Measurements from ENCODE around the gene VEPH1.

Gene VEPH1

GRCh38 chr3:157294491-157294890 is 208.7 kb downstream of the VEPH1 start:
- DNase-seq: no peak

- no peak for DNase-seq
Measured at GRCh38 chr3:157290766-157291165, 212.4 kb downstream of the VEPH1 start.

- DNase-seq: no peak
Measured at GRCh38 chr3:157285966-157286365, 217.2 kb downstream of the VEPH1 start.

- DNase-seq: no peak
Measured at GRCh38 chr3:157285141-157285540, 218.1 kb downstream of the VEPH1 start.

- no peak for DNase-seq
Measured at GRCh38 chr3:157284688-157285087, 218.5 kb downstream of the VEPH1 start.

GRCh38 chr3:157282261-157283191 is 220.7 kb downstream of the VEPH1 start:
- peak; percentile 57 for DNase-seq

GRCh38 chr3:157280786-157281185 is 222.4 kb downstream of the VEPH1 start:
- no peak for DNase-seq

GRCh38 chr3:157280354-157280753 is 222.9 kb downstream of the VEPH1 start:
- DNase-seq: no peak

GRCh38 chr3:157279237-157279636 is 224.0 kb downstream of the VEPH1 start:
- DNase-seq: no peak

- DNase-seq: no peak
Measured at GRCh38 chr3:157276801-157277200, 226.4 kb downstream of the VEPH1 start.

GRCh38 chr3:157275832-157276231 is 227.4 kb downstream of the VEPH1 start:
- DNase-seq: no peak

- DNase-seq: no peak
Measured at GRCh38 chr3:157274644-157275137, 228.5 kb downstream of the VEPH1 start.

GRCh38 chr3:157271283-157271882 is 231.8 kb downstream of the VEPH1 start:
- DNase-seq: no peak

- no peak for DNase-seq
Measured at GRCh38 chr3:157268026-157268425, 235.2 kb downstream of the VEPH1 start.

- no peak for DNase-seq
Measured at GRCh38 chr3:157265931-157266330, 237.3 kb downstream of the VEPH1 start.

- no peak for DNase-seq
Measured at GRCh38 chr3:157263027-157263426, 240.2 kb downstream of the VEPH1 start.

GRCh38 chr3:157261000-157261399 is 242.2 kb downstream of the VEPH1 start:
- no peak for DNase-seq

- no peak for DNase-seq
Measured at GRCh38 chr3:157259825-157260224, 243.4 kb downstream of the VEPH1 start.

GRCh38 chr3:157257101-157257500 is 246.1 kb downstream of the VEPH1 start:
- DNase-seq: no peak

- DNase-seq: no peak
Measured at GRCh38 chr3:157255797-157256196, 247.4 kb downstream of the VEPH1 start.

GRCh38 chr3:157251685-157252084 is 251.5 kb downstream of the VEPH1 start:
- DNase-seq: no peak

GRCh38 chr3:157249606-157250005 is 253.6 kb downstream of the VEPH1 start:
- no peak for DNase-seq

GRCh38 chr3:157248590-157249422 is 254.4 kb downstream of the VEPH1 start:
- peak; percentile 32 for DNase-seq
